OCI-LY1 (cell line): ENCODE data around the gene AKAP1.

ENCODE experiments used
- H2AFZ ChIP-seq: fragments of 200-600 bp; sonication (generic), shearing (Covaris generic); 2 replicates; pipeline ENCODE4 v1.6.0; 2014; ENCODE audit warnings: antibody characterized with exemption, mild to moderate bottlenecking, low read length
- H3F3A ChIP-seq: fragments of 200-600 bp; sonication (generic), shearing (Covaris generic); 2 replicates; pipeline ENCODE4 v1.6.0; 2014; ENCODE audit warnings: mild to moderate bottlenecking, antibody characterized with exemption, low read length, moderate library complexity; ENCODE audit not compliant: insufficient read depth
- H3K27ac ChIP-seq: fragments of 200-600 bp; sonication (generic); 2 replicates; pipeline ENCODE4 v1.5.1; 2014; ENCODE audit warnings: low read length, mixed run types, mild to moderate bottlenecking, low read depth; ENCODE audit not compliant: poor library complexity, severe bottlenecking
- H3K27me3 ChIP-seq: fragments of 200-600 bp; sonication (generic); 2 replicates; pipeline ENCODE4 v1.6.0; 2014; ENCODE audit warnings: antibody characterized with exemption, mild to moderate bottlenecking, low read length, moderate library complexity; ENCODE audit not compliant: insufficient read depth
- H3K36me3 ChIP-seq: fragments of 200-600 bp; sonication (generic); 2 replicates; pipeline ENCODE4 v1.6.1; 2014; ENCODE audit warnings: mild to moderate bottlenecking, antibody characterized with exemption, low read length, moderate library complexity, mixed read lengths; ENCODE audit not compliant: insufficient read depth
- H3K4me1 ChIP-seq: fragments of 200-600 bp; sonication (generic); 2 replicates; pipeline ENCODE4 v1.5.1; 2014; ENCODE audit warnings: mild to moderate bottlenecking, low read length, moderate library complexity; ENCODE audit not compliant: insufficient read depth, severe bottlenecking
- H3K4me2 ChIP-seq: fragments of 200-600 bp; sonication (generic), shearing (Covaris generic); 2 replicates; pipeline ENCODE4 v1.6.1; 2014; ENCODE audit warnings: low read length
- H3K4me3 ChIP-seq: fragments of 200-600 bp; sonication (generic); 2 replicates; pipeline ENCODE4 v1.5.1; 2014; ENCODE audit warnings: low read length, low read depth, mild to moderate bottlenecking, mixed read lengths; ENCODE audit not compliant: poor library complexity, severe bottlenecking
- H3K79me2 ChIP-seq: fragments of 200-600 bp; shearing (Covaris generic); 2 replicates; pipeline ENCODE4 v1.6.1; 2016; ENCODE audit warnings: mixed run types, low read length, mixed read lengths; ENCODE audit not compliant: insufficient read depth
- H3K9ac ChIP-seq: fragments of 200-600 bp; sonication (generic), shearing (Covaris generic); 2 replicates; pipeline ENCODE4 v1.6.1; 2014; ENCODE audit warnings: mild to moderate bottlenecking, low read length, mixed read lengths
- H3K9me2 ChIP-seq: fragments of 200-600 bp; sonication (generic), shearing (Covaris generic); 2 replicates; pipeline ENCODE4 v1.6.1; 2014; ENCODE audit warnings: low read depth, mild to moderate bottlenecking, low read length, mixed read lengths
- H3K9me3 ChIP-seq: fragments of 200-600 bp; shearing (Covaris generic); 2 replicates; pipeline ENCODE4 v1.6.1; 2014; ENCODE audit warnings: low read length, mixed read lengths
- H4K20me1 ChIP-seq: fragments of 200-600 bp; sonication (generic), shearing (Covaris generic); 2 replicates; pipeline ENCODE4 v1.6.0; 2016; ENCODE audit warnings: mild to moderate bottlenecking, low read length; ENCODE audit not compliant: insufficient read depth
- CTCF ChIP-seq: fragments of 200-600 bp; sonication (generic), shearing (Covaris generic); IDR thresholded peaks from 2 replicates; pipeline ENCODE4 v1.5.1; 2017; ENCODE audit warnings: mild to moderate bottlenecking, antibody characterized with exemption, low read length, moderate library complexity, mixed read lengths
- EZH2 ChIP-seq: fragments of 200-600 bp; sonication (generic), shearing (Covaris generic); IDR thresholded peaks from 2 replicates; pipeline ENCODE4 v1.8.0; 2017; ENCODE audit warnings: borderline replicate concordance, mixed run types, mild to moderate bottlenecking, antibody characterized with exemption, low read length, moderate library complexity, mixed read lengths

Gene AKAP1

GRCh38 chr17:57044976-57045867 lies 39.8 kb upstream of the AKAP1 start:
- Histone ChIP-seq H3K27ac (no peak overlapping the region), H3K79me2 (no peaks in the 10 kb centered on the region), H3K4me2 (no peak overlapping the region), H3K9me3 (no peaks in the 10 kb centered on the region), H3K36me3 (no peaks in the 10 kb centered on the region), H2AFZ (no peak overlapping the region), H3K4me3 (no peak overlapping the region), H3K4me1 (no peaks in the 10 kb centered on the region), H3F3A (no peaks in the 10 kb centered on the region), H3K9me2 (no peaks in the 10 kb centered on the region), H3K27me3 (peaks cover 13% of the 10 kb centered on the region; the same call in 1 of the 2 replicates), H4K20me1 (no peaks in the 10 kb centered on the region), H3K9ac (no peak overlapping the region)
- TF ChIP-seq EZH2 (no peak), CTCF (no peak)

GRCh38 chr17:57045868-57046704 lies 39.0 kb upstream of the AKAP1 start:
- Histone ChIP-seq H3K27ac (no peak overlapping the region), H4K20me1 (no peaks in the 10 kb centered on the region), H3K4me2 (peak overlapping the region; percentile 19; the same call in 1 of the 2 replicates), H3K9ac (no peak overlapping the region), H3K9me2 (no peaks in the 10 kb centered on the region), H3K27me3 (peaks cover 13% of the 10 kb centered on the region; the same call in 1 of the 2 replicates), H3K4me3 (no peak overlapping the region), H3K9me3 (no peaks in the 10 kb centered on the region), H3K4me1 (no peaks in the 10 kb centered on the region), H3K79me2 (no peaks in the 10 kb centered on the region), H3K36me3 (no peaks in the 10 kb centered on the region), H3F3A (no peaks in the 10 kb centered on the region), H2AFZ (no peak overlapping the region)
- TF ChIP-seq EZH2 (no peak), CTCF (no peak)

GRCh38 chr17:57046749-57047148 lies 38.3 kb upstream of the AKAP1 start:
- Histone ChIP-seq H3K9me2 (no peaks in the 10 kb centered on the region), H3K9ac (no peak overlapping the region), H3K9me3 (no peaks in the 10 kb centered on the region), H3K79me2 (no peaks in the 10 kb centered on the region), H3K27me3 (peaks cover 13% of the 10 kb centered on the region; the same call in 1 of the 2 replicates), H3K36me3 (no peaks in the 10 kb centered on the region), H3K4me1 (no peaks in the 10 kb centered on the region), H3F3A (no peaks in the 10 kb centered on the region), H2AFZ (no peak overlapping the region), H4K20me1 (no peaks in the 10 kb centered on the region), H3K27ac (no peak overlapping the region), H3K4me3 (no peak overlapping the region), H3K4me2 (0 out of 2 replicates have a peak overlapping the region, but pooled peaks have one; percentile 19)
- TF ChIP-seq CTCF (no peak), EZH2 (no peak)
